K562 (cell line): Measurements from ENCODE around the gene ZACN. TPM values are rescaled to one million over a fixed set of nuclear protein-coding genes. Genes with fewer than 3 reads are reported as not detected.

Experiments used
- NR4A1 ChIP-seq, 2 experiments: fragments of 250-450 bp in 1 of 2; fragments of 450-650 bp in 1 of 2; sonication (Bioruptor Pico) in 1 of 2; IDR thresholded peaks; 2 replicates each; pipeline versions ENCODE4 v1.4.0 to v1.6.1; 2016 to 2020; ENCODE audit warnings: mild to moderate bottlenecking in 2 of 2, missing compliant biosample characterization in 1 of 2, missing genetic modification characterization in 1 of 2, moderate library complexity in 1 of 2
- RFX7 ChIP-seq: fragments of 250-450 bp; sonication (Bioruptor Pico); IDR thresholded peaks from 2 replicates; pipeline ENCODE4 v1.5.1; 2021; ENCODE audit warnings: mild to moderate bottlenecking
- polyA plus RNA-seq, 8 experiments: library from polyadenylated mRNA; depleted of rRNA in 4 of 8; stranded (reverse) in 5 of 8; unstranded in 3 of 8; fragments of >200 nt; fragmentation: Nextera tagmentation in 2 of 8; fragmentation: Illumina TruSeq in 1 of 8; extraction: Ambion mirVana in 2 of 8; extraction: Trizol in 1 of 8; gene quantifications; 2 replicates each; pipeline versions ENCODE4 v1.2.1 to v1.2.3, GENCODE V29; 2011 to 2014; ENCODE audit warnings: inconsistent platforms in 1 of 8, missing spikeins in 1 of 8
- total RNA-seq, 7 experiments: library from RNA; depleted of rRNA in 6 of 7; stranded (reverse); fragments of >200 nt in 6 of 7; fragmentation: Illumina TruSeq in 2 of 7; extraction: Trizol in 2 of 7; gene quantifications; 2 replicates each; pipeline versions ENCODE4 v1.2.1 to v1.2.3, GENCODE V29; 2011 to 2021; ENCODE audit warnings: low replicate concordance in 1 of 7
- TF ChIP-seq, protein P1 (sequence below): fragments of 250-450 bp; sonication (Bioruptor Pico); IDR thresholded peaks from 2 replicates; pipeline ENCODE4 v1.5.0; 2021; ENCODE audit warnings: mild to moderate bottlenecking, moderate library complexity
- TF ChIP-seq, protein P2 (sequence below): fragments of 450-650 bp; formaldehyde crosslinking; IDR thresholded peaks from 2 replicates; pipeline ENCODE4 v1.4.0; 2020; ENCODE audit warnings: mild to moderate bottlenecking, moderate library complexity
- TF ChIP-seq, protein P3 (sequence below): fragments of 450-650 bp; IDR thresholded peaks from 2 replicates; pipeline ENCODE4 v1.6.1; 2018; ENCODE audit warnings: mild to moderate bottlenecking, low read depth; ENCODE audit not compliant: partially characterized antibody

Gene ZACN
- total and polyA plus RNA-seq, 9 of the 15 experiments (the other 6 are each of a cell fraction or from before 2014, with no cell fraction given), result 0.07 TPM; not detected in 8

DNA sequence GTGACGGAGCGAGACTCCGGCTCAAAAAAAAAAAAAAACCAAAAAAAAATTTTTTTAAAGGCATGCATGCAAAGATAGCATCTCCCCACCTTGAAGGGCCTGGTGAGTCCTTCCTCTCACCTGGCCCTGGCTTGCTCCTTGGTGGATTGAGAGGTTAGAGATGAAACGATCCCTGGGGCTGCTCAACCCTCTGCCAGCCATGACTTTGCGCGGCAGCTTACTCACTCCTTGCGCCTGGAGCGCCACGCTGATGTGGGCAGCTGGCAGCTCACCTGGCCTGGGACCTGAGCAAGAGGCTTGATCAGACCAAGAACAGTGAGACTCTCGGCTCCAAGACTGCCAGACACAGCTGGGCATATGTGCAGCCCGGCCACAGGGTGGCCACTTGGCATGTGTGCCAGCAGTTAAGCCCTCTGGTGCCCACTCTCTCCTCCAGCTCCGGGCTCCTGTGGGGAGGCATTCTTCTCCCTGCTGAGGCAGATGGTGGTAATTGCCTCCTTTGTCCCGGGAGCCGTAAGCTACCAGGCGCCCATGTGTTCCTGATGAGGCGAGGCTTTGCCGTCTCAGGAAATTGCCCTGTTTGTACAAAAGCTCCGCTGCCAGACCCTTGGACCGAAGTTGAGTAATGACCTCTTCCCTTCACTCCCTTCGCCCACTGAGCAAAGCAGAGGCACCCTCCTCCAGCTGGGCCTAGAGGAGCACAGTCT, 46.8 kb upstream of the ZACN start (continued):
- TF ChIP-seq, protein P1, sequence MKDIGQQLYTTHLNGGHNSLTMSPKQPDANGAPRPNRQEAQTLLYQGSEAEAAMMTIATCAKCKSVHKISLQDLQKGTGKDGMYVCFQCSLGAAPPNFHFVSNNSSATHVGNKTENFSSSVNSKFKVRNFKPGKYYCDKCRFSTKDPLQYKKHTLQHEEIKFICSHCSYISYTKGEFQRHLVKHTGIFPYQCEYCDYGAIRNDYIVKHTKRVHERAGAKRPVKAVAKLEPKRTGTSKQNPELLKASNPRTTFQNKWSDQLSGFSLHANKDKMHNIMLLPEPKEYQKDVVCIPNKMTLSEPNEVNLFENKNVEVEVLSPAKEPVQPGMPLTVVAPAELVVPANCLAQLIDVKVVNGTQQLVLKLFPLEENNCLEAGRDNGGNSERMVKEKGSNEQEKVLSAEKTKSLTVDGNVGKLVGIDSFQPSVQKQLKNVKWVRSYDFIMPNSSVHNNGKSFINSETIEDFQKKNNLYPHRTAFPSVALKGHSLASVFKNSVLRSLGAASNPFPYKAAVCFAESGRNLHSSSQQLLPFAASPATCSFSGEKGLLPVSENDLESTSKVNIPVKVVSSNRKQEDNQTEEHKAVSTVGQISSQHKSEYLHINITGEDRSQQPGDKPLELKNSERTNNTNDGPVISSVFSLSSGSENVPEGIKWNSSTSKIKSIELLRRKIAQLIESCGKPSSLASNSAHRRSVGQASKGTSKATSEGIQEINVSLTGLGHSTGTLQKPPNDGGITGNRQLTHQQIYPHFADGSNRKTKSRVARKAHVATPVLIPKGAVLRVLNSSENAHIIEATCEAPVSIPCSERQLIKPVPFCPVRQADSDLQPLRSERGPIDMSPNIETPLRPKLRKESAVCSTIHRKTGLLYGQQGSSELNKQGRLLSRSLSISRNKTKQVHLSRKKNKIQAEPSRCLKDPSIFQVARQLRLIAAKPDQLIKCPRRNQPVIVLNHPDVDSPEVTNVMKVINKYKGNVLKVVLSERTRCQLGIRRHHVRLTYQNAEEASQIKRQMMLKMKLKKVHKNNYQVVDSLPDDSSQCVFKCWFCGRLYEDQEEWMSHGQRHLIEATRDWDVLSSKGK, result no peak
- TF ChIP-seq NR4A1 (CRISPR knock-in tag; IDR thresholded peaks at IDR 0.05), result no peak
- TF ChIP-seq NR4A1 (tag; IDR thresholded peaks at IDR 0.05), result no peak
- TF ChIP-seq, protein P2, sequence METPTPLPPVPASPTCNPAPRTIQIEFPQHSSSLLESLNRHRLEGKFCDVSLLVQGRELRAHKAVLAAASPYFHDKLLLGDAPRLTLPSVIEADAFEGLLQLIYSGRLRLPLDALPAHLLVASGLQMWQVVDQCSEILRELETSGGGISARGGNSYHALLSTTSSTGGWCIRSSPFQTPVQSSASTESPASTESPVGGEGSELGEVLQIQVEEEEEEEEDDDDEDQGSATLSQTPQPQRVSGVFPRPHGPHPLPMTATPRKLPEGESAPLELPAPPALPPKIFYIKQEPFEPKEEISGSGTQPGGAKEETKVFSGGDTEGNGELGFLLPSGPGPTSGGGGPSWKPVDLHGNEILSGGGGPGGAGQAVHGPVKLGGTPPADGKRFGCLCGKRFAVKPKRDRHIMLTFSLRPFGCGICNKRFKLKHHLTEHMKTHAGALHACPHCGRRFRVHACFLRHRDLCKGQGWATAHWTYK, result no peak
- TF ChIP-seq RFX7 (CRISPR knock-in tag), result no peak
- TF ChIP-seq, protein P3, sequence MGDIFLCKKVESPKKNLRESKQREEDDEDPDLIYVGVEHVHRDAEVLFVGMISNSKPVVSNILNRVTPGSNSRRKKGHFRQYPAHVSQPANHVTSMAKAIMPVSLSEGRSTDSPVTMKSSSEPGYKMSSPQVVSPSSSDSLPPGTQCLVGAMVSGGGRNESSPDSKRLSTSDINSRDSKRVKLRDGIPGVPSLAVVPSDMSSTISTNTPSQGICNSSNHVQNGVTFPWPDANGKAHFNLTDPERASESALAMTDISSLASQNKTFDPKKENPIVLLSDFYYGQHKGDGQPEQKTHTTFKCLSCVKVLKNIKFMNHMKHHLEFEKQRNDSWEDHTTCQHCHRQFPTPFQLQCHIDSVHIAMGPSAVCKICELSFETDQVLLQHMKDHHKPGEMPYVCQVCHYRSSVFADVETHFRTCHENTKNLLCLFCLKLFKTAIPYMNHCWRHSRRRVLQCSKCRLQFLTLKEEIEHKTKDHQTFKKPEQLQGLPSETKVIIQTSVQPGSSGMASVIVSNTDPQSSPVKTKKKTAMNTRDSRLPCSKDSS, result no peak
